Small intestine (tissue), 7 donors: ENCODE results near the gene NOC4L. TPM values are rescaled to one million over a fixed set of nuclear protein-coding genes. Genes with fewer than 3 reads are reported as not detected.

Experiments
- DNase-seq, 2 donors: peaks; one replicate each; pipeline versions ENCODE4 v3.0.0 to v3.0.0-alpha.2; 2013
- FAIRE-seq: peaks from 2 replicates; lab custom pipeline; 2012; peaks lifted over from hg19 to GRCh38; lab: Jason Lieb, UNC
- H3K27ac ChIP-seq, 3 donors: one replicate each; pipeline ENCODE4 v1.5.1; 2013; ENCODE audit warnings: low read length in 2 of 3, mild to moderate bottlenecking in 2 of 3, control low read depth in 1 of 3, inconsistent platforms in 1 of 3, low read depth in 1 of 3, moderate library complexity in 1 of 3
- H3K27me3 ChIP-seq, 3 donors: one replicate each; pipeline ENCODE4 v1.6.1; 2013; ENCODE audit warnings: low read length in 3 of 3, inconsistent platforms in 1 of 3; ENCODE audit not compliant: control insufficient read depth in 3 of 3, insufficient read depth in 3 of 3
- H3K36me3 ChIP-seq, 3 donors: one replicate each; pipeline ENCODE4 v1.6.1; 2013; ENCODE audit warnings: low read length in 3 of 3, inconsistent platforms in 1 of 3, low read depth in 1 of 3, mild to moderate bottlenecking in 1 of 3, moderate library complexity in 1 of 3; ENCODE audit not compliant: control insufficient read depth in 3 of 3, insufficient read depth in 2 of 3
- H3K4me1 ChIP-seq, 3 donors: one replicate each; pipeline ENCODE4 v1.6.1; 2013; ENCODE audit warnings: low read length in 2 of 3, inconsistent platforms in 1 of 3, low read depth in 1 of 3, mild to moderate bottlenecking in 1 of 3, moderate library complexity in 1 of 3; ENCODE audit not compliant: control insufficient read depth in 3 of 3, insufficient read depth in 2 of 3
- H3K4me3 ChIP-seq, 3 donors: one replicate each; pipeline ENCODE4 v1.5.1; 2013; ENCODE audit warnings: low read length in 3 of 3, control low read depth in 1 of 3, inconsistent platforms in 1 of 3, low read depth in 1 of 3, mild to moderate bottlenecking in 1 of 3, moderate library complexity in 1 of 3
- H3K9me3 ChIP-seq, 2 donors: one replicate each; pipeline ENCODE4 v1.6.1; 2013; ENCODE audit warnings: low read depth in 1 of 2, low read length in 1 of 2; ENCODE audit not compliant: control insufficient read depth in 2 of 2, insufficient read depth in 1 of 2
- WGBS, 3 donors: extraction: QIAGEN DNeasy Blood & Tissue Kit; methylation state at CpG; one replicate each; pipeline ENCODE4 v1.1.7; 2013; 5-methylcytosine and 5-hydroxymethylcytosine counted together
- polyA plus RNA-seq, 4 donors: library from polyadenylated mRNA; stranded (reverse) in 3 of 4; unstranded in 1 of 4; fragments of 200-250 nt in 3 of 4; fragments of 120-200 nt in 1 of 4; gene quantifications; one replicate each; pipeline versions ENCODE4 v1.2.1 to v1.2.3, GENCODE V29; 2013
- donor health status: healthy with polysubstance abuse.
- donor health status: control.
- donor health status: control.
- donor health status: Bipolar disorder and iron deficiency.
- donor health status: healthy.

NOC4L gene
- polyA plus RNA-seq, 4 donors, result 13.2 to 32.4 (median 27.5) TPM

DNA sequence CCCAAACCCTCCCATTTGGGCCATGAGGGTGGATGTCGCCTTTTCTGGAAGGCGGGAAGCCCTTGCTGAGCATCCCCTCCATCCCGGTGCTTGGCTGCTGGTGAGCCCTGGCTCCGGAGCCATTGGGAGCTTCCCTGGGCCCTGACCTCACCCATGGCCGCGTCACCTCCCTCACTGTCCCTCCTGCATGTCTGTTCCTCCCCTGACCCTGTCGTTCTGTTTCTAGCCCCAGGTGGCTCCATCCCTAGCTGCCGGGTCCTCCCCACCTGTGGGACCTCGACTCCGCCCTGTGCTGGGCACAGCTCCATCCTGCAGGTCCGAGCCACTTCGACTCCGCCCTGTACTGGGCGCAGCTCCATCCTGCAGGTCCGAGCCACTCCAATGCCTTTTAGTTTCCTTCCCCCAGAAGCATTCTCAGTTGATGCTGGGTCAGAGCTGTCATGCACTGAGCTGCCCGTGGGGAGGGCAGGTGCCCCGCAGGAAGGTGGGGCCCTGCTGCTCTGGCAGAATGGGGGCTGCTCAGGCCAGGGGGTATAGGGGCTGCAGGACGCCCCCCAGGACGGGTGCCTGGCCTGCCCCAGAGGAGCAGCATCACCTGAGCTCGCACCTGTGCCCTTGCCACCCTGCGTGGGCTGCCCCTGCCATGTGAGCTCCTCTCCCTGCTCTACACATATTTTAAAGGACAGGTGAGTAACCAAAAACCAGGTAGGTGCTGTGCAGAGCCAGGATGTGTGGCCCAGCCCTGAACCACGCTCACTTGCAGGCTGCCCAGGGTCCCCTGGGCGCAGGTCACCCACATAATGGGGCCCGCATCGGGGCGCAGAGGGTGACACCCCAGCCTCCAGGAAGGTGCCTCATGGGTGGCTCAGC is 19.0 kb downstream of the NOC4L start:
- DNase-seq (no peak), FAIRE-seq (no peak)
- Histone ChIP-seq H3K27me3 (peaks cover 0 to 4% (median 0%) of the 10 kb centered on the region in 3 donors), H3K4me3 (no peak overlapping the region), H3K9me3 (no peaks in the 10 kb centered on the region), H3K36me3 (peaks cover 0 to 2% (median 0%) of the 10 kb centered on the region in 3 donors), H3K27ac (peak overlapping the region in 1 of 3 donors; percentile 11), H3K4me1 (peaks cover 0 to 4% (median 0%) of the 10 kb centered on the region in 3 donors)
- WGBS, 3 donors, result 44 to 53% (median 45%) methylated on average over 24 to 26 of the region's 26 CpGs

DNA sequence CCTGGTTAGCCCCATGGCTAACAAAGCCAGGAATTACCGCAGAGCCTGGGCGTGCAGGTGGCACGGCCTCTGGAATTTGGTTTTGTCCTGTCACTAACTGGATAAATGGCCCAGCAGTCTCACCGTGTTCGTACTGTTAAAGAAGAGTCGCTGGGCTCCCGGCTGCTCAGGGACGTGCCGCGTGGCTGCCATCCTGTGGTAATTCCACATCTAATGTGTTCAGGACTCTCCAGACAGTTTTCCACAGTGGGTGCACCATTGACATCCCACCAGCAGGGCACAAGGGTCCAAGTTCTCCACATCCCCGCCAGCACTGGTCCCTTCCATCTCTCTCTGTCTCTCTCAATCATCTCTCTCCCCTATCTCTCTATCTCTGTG is 19.6 kb downstream of the NOC4L start:
- WGBS, 3 donors, result 55 to 61% (median 57%) methylated on average over 11 of the region's 11 CpGs
- H3K36me3 ChIP-seq, result no peaks in the 10 kb centered on the region
- no peak for DNase-seq
- H3K27ac ChIP-seq, result no peak overlapping the region
- peaks cover 0 to 4% (median 0%) of the 10 kb centered on the region in 3 donors for H3K4me1 ChIP-seq
- no peak overlapping the region for H3K4me3 ChIP-seq
- FAIRE-seq, result no peak
- peaks cover 0 to 4% (median 0%) of the 10 kb centered on the region in 3 donors for H3K27me3 ChIP-seq
- H3K9me3 ChIP-seq, result no peaks in the 10 kb centered on the region

DNA sequence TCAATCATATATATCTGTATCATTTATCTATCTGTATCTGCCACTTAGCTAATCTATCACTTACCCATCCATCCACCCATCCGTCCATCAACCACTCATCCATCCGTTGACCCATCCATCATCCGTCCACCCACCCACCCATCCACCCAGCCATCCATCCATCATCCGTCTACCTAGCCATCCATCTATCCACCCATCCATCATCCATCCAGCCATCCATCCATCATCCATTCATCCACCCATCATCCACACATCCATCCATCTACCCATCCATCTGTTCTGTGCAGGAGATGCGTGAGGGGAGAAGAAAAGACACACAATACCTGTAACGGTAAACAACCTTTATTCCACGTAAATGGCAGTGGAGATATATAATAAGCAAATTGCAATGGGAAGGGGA is 20.2 kb downstream of the NOC4L start:
- H3K36me3 ChIP-seq, result no peaks in the 10 kb centered on the region
- DNase-seq (no peak), FAIRE-seq (no peak)
- H3K27me3 ChIP-seq, result peaks cover 0 to 4% (median 0%) of the 10 kb centered on the region in 3 donors
- H3K9me3 ChIP-seq, result no peaks in the 10 kb centered on the region
- 72 to 81% (median 78%) methylated on average over 7 of the region's 7 CpGs for WGBS, 3 donors
- no peak overlapping the region for H3K4me3 ChIP-seq
- no peak overlapping the region for H3K27ac ChIP-seq
- peaks cover 0 to 4% (median 0%) of the 10 kb centered on the region in 3 donors for H3K4me1 ChIP-seq

DNA sequence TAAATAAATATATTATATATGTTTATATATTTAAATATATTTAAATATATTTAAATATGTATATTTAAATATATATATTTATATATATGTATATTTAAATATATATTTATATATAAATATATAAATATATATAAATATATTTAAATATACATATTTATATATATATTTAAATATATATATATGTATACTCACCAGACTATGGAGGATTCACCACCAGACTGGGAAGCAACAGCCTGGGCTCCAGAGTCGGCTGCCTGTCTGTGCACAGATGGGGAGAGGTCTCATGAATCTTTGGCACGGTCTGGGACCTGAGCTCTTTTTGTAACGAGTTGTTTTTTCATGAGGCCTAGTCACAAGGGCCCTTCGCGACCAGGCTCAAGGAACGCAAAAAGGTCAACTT is 21.3 kb downstream of the NOC4L start:
- peaks cover 0 to 4% (median 0%) of the 10 kb centered on the region in 3 donors for H3K4me1 ChIP-seq
- no peak for FAIRE-seq
- WGBS, 3 donors, result 92 to 98% (median 93%) methylated on average over 6 of the region's 6 CpGs
- no peak overlapping the region for H3K27ac ChIP-seq
- no peaks in the 10 kb centered on the region for H3K36me3 ChIP-seq
- peaks cover 0 to 4% (median 0%) of the 10 kb centered on the region in 3 donors for H3K27me3 ChIP-seq
- H3K9me3 ChIP-seq, result no peaks in the 10 kb centered on the region
- DNase-seq, result no peak
- H3K4me3 ChIP-seq, result no peak overlapping the region

DNA sequence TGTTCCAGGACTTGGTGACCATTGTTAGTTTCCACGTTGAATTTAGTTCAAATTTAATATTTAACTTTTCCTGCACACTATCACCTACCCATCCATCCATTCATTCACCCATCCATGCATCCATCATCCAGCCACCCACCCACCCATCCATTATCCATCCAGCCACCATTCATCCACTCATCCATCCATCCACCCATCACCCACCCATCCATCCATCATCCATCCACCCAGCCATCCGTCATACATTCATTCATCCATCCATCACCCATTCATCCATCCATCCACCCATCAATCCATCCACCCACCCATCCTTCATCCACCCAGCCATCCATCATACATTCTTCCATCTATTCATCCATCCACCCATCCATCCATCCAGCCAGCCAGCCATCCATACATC is 21.8 kb downstream of the NOC4L start:
- no peak for FAIRE-seq
- Histone ChIP-seq H3K27ac (no peak overlapping the region), H3K27me3 (peaks cover 0 to 4% (median 0%) of the 10 kb centered on the region in 3 donors), H3K4me1 (peaks cover 0 to 4% (median 0%) of the 10 kb centered on the region in 3 donors), H3K4me3 (no peak overlapping the region), H3K36me3 (no peaks in the 10 kb centered on the region), H3K9me3 (no peaks in the 10 kb centered on the region)
- WGBS, 3 donors, result 83 to 98% (median 97%) methylated on average over 2 of the region's 2 CpGs
- DNase-seq, result no peak

DNA sequence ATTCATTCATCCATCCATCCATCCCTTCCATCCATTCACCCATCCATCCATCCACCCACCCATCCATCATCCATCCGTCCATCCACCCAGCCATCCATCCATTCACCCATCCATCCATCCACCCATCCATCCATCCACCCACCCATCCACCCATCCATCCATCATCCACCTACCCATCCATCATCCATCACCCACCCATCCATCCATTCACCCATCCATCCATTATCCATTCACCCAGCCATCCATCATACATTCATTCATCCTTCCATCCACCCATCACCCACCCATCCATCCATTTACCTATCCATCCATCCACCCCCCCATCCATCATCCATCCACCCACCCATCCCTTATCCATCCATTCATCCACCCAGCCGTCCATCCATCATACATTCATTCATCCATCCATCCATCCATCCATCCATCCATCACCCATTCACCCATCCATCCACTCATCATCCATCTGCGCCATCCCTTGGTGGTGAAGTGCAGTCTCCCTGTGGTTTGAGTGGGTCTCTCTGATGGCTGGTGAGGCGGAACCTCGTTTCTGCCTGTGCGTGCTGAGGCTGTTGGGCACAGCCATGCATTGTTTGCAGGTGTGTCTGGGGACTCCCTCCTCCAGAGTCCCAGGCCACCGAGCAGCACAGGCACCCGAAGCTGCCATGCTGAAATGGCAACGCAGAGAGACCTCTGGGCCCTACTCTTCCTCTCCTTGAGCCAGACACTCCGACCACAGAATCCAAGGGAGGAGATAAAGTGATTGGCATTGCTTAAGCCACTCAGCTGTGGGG is 22.7 kb downstream of the NOC4L start:
- WGBS, 3 donors, result 91 to 93% (median 92%) methylated on average over 10 of the region's 10 CpGs
- Histone ChIP-seq H3K27me3 (peaks cover 0 to 4% (median 0%) of the 10 kb centered on the region in 3 donors), H3K4me3 (no peak overlapping the region), H3K27ac (no peak overlapping the region), H3K36me3 (no peaks in the 10 kb centered on the region), H3K9me3 (no peaks in the 10 kb centered on the region), H3K4me1 (peaks cover 0 to 4% (median 0%) of the 10 kb centered on the region in 3 donors)
- DNase-seq (no peak), FAIRE-seq (no peak)

DNA sequence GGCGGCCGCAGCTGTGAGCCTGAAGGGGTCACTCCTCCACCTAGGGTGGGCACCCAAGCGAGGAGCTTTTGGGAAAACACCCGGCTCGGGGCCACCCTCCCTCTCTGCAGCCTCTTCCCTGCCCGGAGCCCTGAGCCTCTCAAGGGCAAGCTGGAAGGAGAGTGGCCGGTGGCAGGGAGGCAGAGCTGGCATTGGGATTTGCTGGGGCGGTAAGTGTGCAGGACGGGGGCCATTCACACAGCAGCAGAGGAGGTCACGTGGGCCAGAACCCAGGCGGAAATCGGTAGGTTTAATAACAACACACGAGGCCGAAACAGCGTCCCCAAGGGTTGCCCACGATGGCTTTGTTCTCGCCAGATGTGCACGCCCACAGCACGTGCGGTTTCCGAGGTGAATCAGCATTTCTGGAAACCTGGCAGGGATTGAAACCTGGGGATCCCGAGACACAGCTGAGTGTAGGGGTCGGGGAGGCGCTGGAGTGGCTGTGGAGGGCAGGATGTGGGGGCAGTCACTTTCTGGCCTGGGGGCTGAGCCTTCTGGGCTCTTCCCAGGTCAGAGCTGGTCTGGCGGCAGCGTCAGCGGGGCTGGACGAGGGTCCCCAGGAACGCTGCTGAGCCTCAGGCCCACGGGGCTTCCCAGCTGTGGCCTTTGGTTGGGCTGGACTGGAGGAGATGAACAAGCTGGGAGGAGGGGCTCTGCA is 23.5 kb downstream of the NOC4L start:
- Histone ChIP-seq H3K4me3 (no peak overlapping the region), H3K9me3 (no peaks in the 10 kb centered on the region), H3K27me3 (peaks cover 0 to 2% (median 0%) of the 10 kb centered on the region in 3 donors), H3K27ac (no peak overlapping the region), H3K4me1 (peaks cover 0 to 4% (median 0%) of the 10 kb centered on the region in 3 donors), H3K36me3 (no peaks in the 10 kb centered on the region)
- 70 to 76% (median 75%) methylated on average over 30 of the region's 30 CpGs for WGBS, 3 donors
- DNase-seq, result no peak
- no peak for FAIRE-seq
